ENCODE results near the gene RAC2. TPM values are rescaled to one million over a fixed set of nuclear protein-coding genes. Genes with fewer than 3 reads are reported as not detected.

The RAC2 gene
- total and polyA plus RNA-seq, 7 donors: 0.90 to 5.0 (median 2.3) TPM

GRCh38 chr22:37197451-37198257 is 46.4 kb downstream of the RAC2 start:
- TF ChIP-seq CTCF (IDR thresholded peaks at IDR 0.05): no peak
- intact Hi-C loops (cut with DNase I): loop anchor here (1.0 to 2.0 kb wide), 3 partner anchors 29 to 121 kb away; no protein-coding TSS in a partner anchor
- ATAC-seq (peak; percentile 67 to 73 (median 72)), DNase-seq (peak; percentile 69 to 84)
- H3K27ac ChIP-seq: peak overlapping the region; percentile 98
- WGBS, 3 donors: 20 to 32% (median 25%) methylated on average over 12 of the region's 12 CpGs
- no peaks in the 10 kb centered on the region for H3K27me3 ChIP-seq (ENCODE audit: insufficient read depth in 3 of 3, low read length in 2 of 3)
- H3K9me3 ChIP-seq: no peaks in the 10 kb centered on the region
- H3K4me3 ChIP-seq: peak overlapping the region; percentile 86
- H3K4me1 ChIP-seq: peaks cover 34% of the 10 kb centered on the region
- no peaks in the 10 kb centered on the region for H3K36me3 ChIP-seq (ENCODE audit: insufficient read depth in 1 of 2, low read depth in 1 of 2)

- intact Hi-C loops (cut with DNase I): no loop called here
- Histone ChIP-seq H3K27ac (peak overlapping the region; percentile 98), H3K9me3 (no peaks in the 10 kb centered on the region), H3K36me3 (ENCODE audit: insufficient read depth in 1 of 2, low read depth in 1 of 2) (no peaks in the 10 kb centered on the region), H3K4me1 (peaks cover 34% of the 10 kb centered on the region), H3K27me3 (ENCODE audit: insufficient read depth in 3 of 3, low read length in 2 of 3) (no peaks in the 10 kb centered on the region), H3K4me3 (peak overlapping the region; percentile 8)
- ATAC-seq: peak; percentile 43 to 64 (median 56)
- 16 to 24% (median 21%) methylated on average over 14 of the region's 14 CpGs for WGBS, 3 donors
- peak; percentile 43 for TF ChIP-seq CTCF (IDR thresholded peaks at IDR 0.05)
- peak; percentile 88 to 93 for DNase-seq
Observed at GRCh38 chr22:37196539-37197450, 47.3 kb downstream of the RAC2 start.

GRCh38 chr22:37195921-37196320 is 48.1 kb downstream of the RAC2 start:
- Histone ChIP-seq H3K36me3 (ENCODE audit: insufficient read depth in 1 of 2, low read depth in 1 of 2) (no peaks in the 10 kb centered on the region), H3K27ac (peak overlapping the region; percentile 98), H3K27me3 (ENCODE audit: insufficient read depth in 3 of 3, low read length in 2 of 3) (no peaks in the 10 kb centered on the region), H3K4me1 (peaks cover 34% of the 10 kb centered on the region), H3K9me3 (no peaks in the 10 kb centered on the region), H3K4me3 (no peak overlapping the region)
- DNase-seq: peak in 1 of 2 donors; percentile 40
- ATAC-seq: no peak
- intact Hi-C loops (cut with DNase I): no loop called here
- TF ChIP-seq CTCF (IDR thresholded peaks at IDR 0.05): no peak
- WGBS, 3 donors: 57 to 71% (median 69%) methylated on average over 4 of the region's 4 CpGs

GRCh38 chr22:37194750-37195149 is 49.3 kb downstream of the RAC2 start:
- Histone ChIP-seq H3K4me3 (no peak overlapping the region), H3K27ac (peak overlapping the region; percentile 98), H3K36me3 (ENCODE audit: insufficient read depth in 1 of 2, low read depth in 1 of 2) (no peaks in the 10 kb centered on the region), H3K9me3 (no peaks in the 10 kb centered on the region), H3K4me1 (peaks cover 38% of the 10 kb centered on the region), H3K27me3 (ENCODE audit: insufficient read depth in 3 of 3, low read length in 2 of 3) (no peaks in the 10 kb centered on the region)
- 91 to 96% (median 92%) methylated on average over 3 of the region's 3 CpGs for WGBS, 3 donors
- no peak for TF ChIP-seq CTCF (IDR thresholded peaks at IDR 0.05)
- DNase-seq (no peak), ATAC-seq (no peak)
- intact Hi-C loops (cut with DNase I): no loop called here
